COR-L47 (cell line): ENCODE data around the gene HNRNPUL1.

Experiments used
- DNase-seq: peaks from one replicate; lab custom pipeline; 2025; lab: John Stamatoyannopoulos, UW

HNRNPUL1 gene

GRCh38 chr19:41234512-41235168 lies 29.5 kb upstream of the HNRNPUL1 start:
- DNase-seq = no peak

GRCh38 chr19:41235480-41235879 lies 28.7 kb upstream of the HNRNPUL1 start:
- DNase-seq = no peak

GRCh38 chr19:41238244-41238643 lies 25.9 kb upstream of the HNRNPUL1 start:
- no peak for DNase-seq

- no peak for DNase-seq
Observed at GRCh38 chr19:41239363-41239762, 24.8 kb upstream of the HNRNPUL1 start.

- DNase-seq = no peak
Observed at GRCh38 chr19:41239961-41240574, 24.1 kb upstream of the HNRNPUL1 start.

GRCh38 chr19:41241859-41242258 lies 22.3 kb upstream of the HNRNPUL1 start:
- no peak for DNase-seq

- DNase-seq = no peak
Observed at GRCh38 chr19:41244117-41244516, 20.1 kb upstream of the HNRNPUL1 start.

- DNase-seq = no peak
Observed at GRCh38 chr19:41245843-41246242, 18.3 kb upstream of the HNRNPUL1 start.

- no peak for DNase-seq
Observed at GRCh38 chr19:41248895-41249294, 15.3 kb upstream of the HNRNPUL1 start.

- no peak for DNase-seq
Observed at GRCh38 chr19:41249707-41250423, 14.3 kb upstream of the HNRNPUL1 start.

GRCh38 chr19:41253660-41254059 lies 10.5 kb upstream of the HNRNPUL1 start:
- no peak for DNase-seq

- no peak for DNase-seq
Observed at GRCh38 chr19:41255171-41255570, 9.0 kb upstream of the HNRNPUL1 start.

- DNase-seq = no peak
Observed at GRCh38 chr19:41261474-41262190, 2.5 kb upstream of the HNRNPUL1 start.

- peak; percentile 75 for DNase-seq
Observed at GRCh38 chr19:41263042-41263849, 926 bp upstream of the HNRNPUL1 start.

- peak; percentile 58 for DNase-seq
Observed at GRCh38 chr19:41264581-41265394, 616 bp downstream of the HNRNPUL1 start.

- DNase-seq = peak; percentile 3
Observed at GRCh38 chr19:41265395-41266153, 1.4 kb downstream of the HNRNPUL1 start.

- DNase-seq = no peak
Observed at GRCh38 chr19:41269055-41269454, 4.9 kb downstream of the HNRNPUL1 start.

- DNase-seq = no peak
Observed at GRCh38 chr19:41269571-41269970, 5.4 kb downstream of the HNRNPUL1 start.

GRCh38 chr19:41273076-41273475 lies 8.9 kb downstream of the HNRNPUL1 start:
- no peak for DNase-seq

- DNase-seq = no peak
Observed at GRCh38 chr19:41274802-41275201, 10.6 kb downstream of the HNRNPUL1 start.
